DMS 273 (cell line): ENCODE data around the gene RIMS4.
"Not testable (repeated sequence)": the region's sequence is repeated elsewhere in the genome, so short reads cannot be mapped to it uniquely, and the experiment has no call there.

Experiments used
- DNase-seq: peaks from one replicate; lab custom pipeline; 2025; ENCODE audit not compliant: unreplicated experiment; lab: John Stamatoyannopoulos, UW

Gene RIMS4

GRCh38 chr20:44830995-44831394, 20.6 kb upstream of the RIMS4 start:
- DNase-seq = no peak

- DNase-seq = no peak
Observed at GRCh38 chr20:44830523-44830922, 20.2 kb upstream of the RIMS4 start.

GRCh38 chr20:44829688-44830087, 19.3 kb upstream of the RIMS4 start:
- no peak for DNase-seq

- no peak for DNase-seq
Observed at GRCh38 chr20:44828640-44829039, 18.3 kb upstream of the RIMS4 start.

GRCh38 chr20:44827401-44827800, 17.1 kb upstream of the RIMS4 start:
- no peak for DNase-seq

GRCh38 chr20:44821576-44821975, 11.2 kb upstream of the RIMS4 start:
- not testable (repeated sequence) for DNase-seq

- no peak for DNase-seq
Observed at GRCh38 chr20:44819936-44820335, 9.6 kb upstream of the RIMS4 start.

- no peak for DNase-seq
Observed at GRCh38 chr20:44817143-44817910, 7.0 kb upstream of the RIMS4 start.

GRCh38 chr20:44814937-44815336, 4.6 kb upstream of the RIMS4 start:
- DNase-seq = no peak

GRCh38 chr20:44811150-44811685, 872 bp upstream of the RIMS4 start:
- peak; percentile 38 for DNase-seq

- DNase-seq = no peak
Observed at GRCh38 chr20:44810061-44810390, 320 bp downstream of the RIMS4 start.

GRCh38 chr20:44809380-44810060, 826 bp downstream of the RIMS4 start:
- DNase-seq = peak; percentile 70

GRCh38 chr20:44807684-44808056, 2.7 kb downstream of the RIMS4 start:
- no peak for DNase-seq

GRCh38 chr20:44807051-44807683, 3.2 kb downstream of the RIMS4 start:
- peak; percentile 39 for DNase-seq

- DNase-seq = peak; percentile 99
Observed at GRCh38 chr20:44805979-44806620, 4.2 kb downstream of the RIMS4 start.

GRCh38 chr20:44805335-44805978, 4.9 kb downstream of the RIMS4 start:
- DNase-seq = peak; percentile 82

GRCh38 chr20:44803383-44803941, 6.9 kb downstream of the RIMS4 start:
- peak; percentile 37 for DNase-seq

GRCh38 chr20:44802702-44803101, 7.6 kb downstream of the RIMS4 start:
- DNase-seq = no peak

GRCh38 chr20:44800391-44801046, 9.8 kb downstream of the RIMS4 start:
- DNase-seq = no peak

GRCh38 chr20:44799691-44800090, 10.7 kb downstream of the RIMS4 start:
- no peak for DNase-seq
